Skin epidermis (tissue), 12 donors: Measurements from ENCODE around the gene FAM186B.

Experiments used
- H3K27ac ChIP-seq, 21 experiments: fragments of 200-600 bp; sonication (generic) in 11 of 21; one replicate each; pipeline ENCODE4 v1.5.0; 2020; ENCODE audit warnings: mild to moderate bottlenecking in 3 of 21, inconsistent platforms in 2 of 21, moderate library complexity in 2 of 21
- H3K4me3 ChIP-seq, 7 experiments: fragments of 200-600 bp; sonication (generic) in 2 of 7; one replicate each; pipeline ENCODE4 v1.5.0; 2020; ENCODE audit warnings: inconsistent platforms in 2 of 7, mild to moderate bottlenecking in 2 of 7, moderate library complexity in 1 of 7

The FAM186B gene

GRCh38 chr12:49557187-49557916 lies 48.1 kb downstream of the FAM186B start:
- peak overlapping the region in 1 of 21 experiments; percentile 16 for H3K27ac ChIP-seq
- no peak overlapping the region for H3K4me3 ChIP-seq

- Histone ChIP-seq H3K27ac (no peak overlapping the region), H3K4me3 (no peak overlapping the region)
Measured at GRCh38 chr12:49556391-49557186, 48.9 kb downstream of the FAM186B start.

- no peak overlapping the region for H3K4me3 ChIP-seq
- H3K27ac ChIP-seq: no peak overlapping the region
Measured at GRCh38 chr12:49555631-49556390, 49.6 kb downstream of the FAM186B start.

DNA sequence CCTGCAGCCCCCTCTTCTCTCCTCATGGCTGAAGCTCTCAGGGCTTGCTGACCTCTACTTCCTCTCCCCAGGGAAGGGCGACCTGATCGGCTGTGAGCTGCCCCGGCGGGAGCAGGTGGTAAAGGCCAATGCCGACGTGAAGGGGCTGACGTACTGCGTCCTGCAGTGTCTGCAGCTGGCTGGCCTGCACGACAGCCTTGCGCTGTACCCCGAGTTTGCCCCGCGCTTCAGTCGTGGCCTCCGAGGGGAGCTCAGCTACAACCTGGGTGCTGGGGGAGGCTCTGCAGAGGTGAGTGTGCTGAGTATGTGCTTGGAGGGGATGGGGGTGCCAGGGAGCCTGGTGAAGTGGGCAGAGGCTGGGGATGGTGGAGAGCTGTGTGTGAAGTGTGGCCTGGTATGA lies 51.2 kb downstream of the FAM186B start:
- H3K27ac ChIP-seq: no peak overlapping the region
- H3K4me3 ChIP-seq: no peak overlapping the region

- Histone ChIP-seq H3K27ac (no peak overlapping the region), H3K4me3 (no peak overlapping the region)
Measured at GRCh38 chr12:49553512-49554088, 51.8 kb downstream of the FAM186B start.

GRCh38 chr12:49552899-49553298 lies 52.5 kb downstream of the FAM186B start:
- H3K27ac ChIP-seq: no peak overlapping the region
- no peak overlapping the region for H3K4me3 ChIP-seq

DNA sequence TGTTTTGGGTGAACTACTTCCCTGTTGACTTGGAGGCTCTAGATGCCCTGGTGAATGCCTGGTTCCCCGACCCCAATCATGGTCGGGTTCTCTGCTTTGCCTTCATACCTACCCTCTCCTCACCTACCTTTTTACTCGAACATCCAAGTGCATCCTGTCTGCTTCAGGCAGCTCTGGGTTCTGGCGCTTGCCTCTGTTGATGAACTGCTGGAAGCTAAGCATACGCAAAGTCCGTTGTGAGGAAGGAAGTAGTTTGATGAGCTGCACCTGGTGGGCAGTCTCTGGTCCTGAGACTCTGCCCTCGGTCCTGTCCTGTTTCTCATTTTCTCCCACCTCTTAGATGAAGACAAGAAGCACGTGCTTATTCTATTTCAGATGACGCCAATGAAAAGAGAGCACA lies 53.0 kb downstream of the FAM186B start:
- Histone ChIP-seq H3K27ac (no peak overlapping the region), H3K4me3 (no peak overlapping the region)

DNA sequence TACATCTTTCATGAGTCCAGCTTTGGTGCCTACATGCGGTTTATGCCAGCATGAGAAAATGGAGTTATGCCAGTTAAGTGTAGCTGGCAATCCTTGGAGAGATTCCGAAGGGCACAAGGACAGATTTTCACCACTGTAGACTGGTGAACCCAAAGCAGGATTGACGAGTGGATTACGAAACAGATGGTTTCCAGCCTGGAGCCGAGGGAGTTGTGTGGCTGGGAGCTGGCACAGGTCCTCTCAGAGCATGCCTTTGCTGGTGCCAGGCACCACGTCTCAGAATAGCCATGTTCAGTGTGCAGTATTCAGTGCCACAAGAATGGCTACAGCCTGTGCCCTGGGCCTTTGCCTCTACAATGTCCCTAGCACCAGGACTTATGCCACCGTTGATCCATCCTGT lies 53.4 kb downstream of the FAM186B start:
- Histone ChIP-seq H3K4me3 (no peak overlapping the region), H3K27ac (no peak overlapping the region)

- Histone ChIP-seq H3K27ac (no peak overlapping the region), H3K4me3 (no peak overlapping the region)
Measured at GRCh38 chr12:49550693-49551252, 54.7 kb downstream of the FAM186B start.

GRCh38 chr12:49549735-49550692 lies 55.4 kb downstream of the FAM186B start:
- Histone ChIP-seq H3K4me3 (peak overlapping the region in 1 of 7 experiments; percentile 21), H3K27ac (no peak overlapping the region)

DNA sequence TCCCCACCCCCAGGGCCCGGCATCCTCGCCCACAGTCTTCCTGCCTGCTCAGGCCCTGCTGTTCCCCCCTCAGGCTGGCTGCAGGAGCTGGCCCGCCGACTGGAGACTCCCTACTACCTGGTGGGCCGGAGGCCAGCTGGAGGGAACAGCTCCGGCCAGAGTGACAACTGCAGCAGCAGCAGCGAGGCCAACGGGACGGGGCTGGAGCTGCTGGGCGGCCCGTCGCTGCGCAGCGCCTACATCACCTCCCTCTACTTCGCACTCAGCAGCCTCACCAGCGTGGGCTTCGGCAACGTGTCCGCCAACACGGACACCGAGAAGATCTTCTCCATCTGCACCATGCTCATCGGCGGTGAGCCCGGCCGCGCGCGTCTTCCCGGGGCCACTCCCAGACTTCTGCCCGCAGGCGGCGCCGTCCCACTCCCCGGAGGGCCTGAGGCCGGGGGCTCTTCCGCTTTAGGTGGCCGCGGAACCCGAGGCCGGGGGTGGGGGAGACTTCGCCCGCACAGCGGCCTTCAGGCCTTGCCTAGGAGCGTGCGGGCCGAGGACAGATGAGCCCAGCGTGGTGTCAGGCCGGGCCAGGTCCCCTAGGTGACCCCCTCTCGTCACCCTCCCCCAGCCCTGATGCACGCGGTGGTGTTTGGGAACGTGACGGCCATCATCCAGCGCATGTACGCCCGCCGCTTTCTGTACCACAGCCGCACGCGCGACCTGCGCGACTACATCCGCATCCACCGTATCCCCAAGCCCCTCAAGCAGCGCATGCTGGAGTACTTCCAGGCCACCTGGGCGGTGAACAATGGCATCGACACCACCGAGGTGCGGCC lies 56.4 kb downstream of the FAM186B start:
- Histone ChIP-seq H3K4me3 (peak overlapping the region; percentile 14 to 33 (median 16)), H3K27ac (no peak overlapping the region)

DNA sequence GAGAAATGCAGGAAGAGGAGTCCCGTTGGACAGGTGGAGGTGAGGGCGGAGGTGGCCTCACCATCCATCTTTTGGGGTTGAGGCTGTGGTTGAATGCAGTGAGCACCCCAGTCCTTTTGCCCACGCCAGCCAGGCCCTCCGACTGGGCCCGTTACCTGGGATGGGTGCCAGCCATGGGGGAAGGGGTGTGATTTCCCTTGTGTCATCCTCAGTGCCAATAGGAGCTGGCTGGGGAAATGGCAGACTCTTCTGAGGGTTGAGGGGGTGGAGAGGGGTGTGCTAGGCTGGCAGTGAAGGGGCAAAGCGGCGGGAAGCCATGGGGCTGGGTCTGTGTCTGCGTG lies 57.0 kb downstream of the FAM186B start:
- Histone ChIP-seq H3K4me3 (peak overlapping the region in 2 of 7 experiments; percentile 14 to 33), H3K27ac (no peak overlapping the region)

DNA sequence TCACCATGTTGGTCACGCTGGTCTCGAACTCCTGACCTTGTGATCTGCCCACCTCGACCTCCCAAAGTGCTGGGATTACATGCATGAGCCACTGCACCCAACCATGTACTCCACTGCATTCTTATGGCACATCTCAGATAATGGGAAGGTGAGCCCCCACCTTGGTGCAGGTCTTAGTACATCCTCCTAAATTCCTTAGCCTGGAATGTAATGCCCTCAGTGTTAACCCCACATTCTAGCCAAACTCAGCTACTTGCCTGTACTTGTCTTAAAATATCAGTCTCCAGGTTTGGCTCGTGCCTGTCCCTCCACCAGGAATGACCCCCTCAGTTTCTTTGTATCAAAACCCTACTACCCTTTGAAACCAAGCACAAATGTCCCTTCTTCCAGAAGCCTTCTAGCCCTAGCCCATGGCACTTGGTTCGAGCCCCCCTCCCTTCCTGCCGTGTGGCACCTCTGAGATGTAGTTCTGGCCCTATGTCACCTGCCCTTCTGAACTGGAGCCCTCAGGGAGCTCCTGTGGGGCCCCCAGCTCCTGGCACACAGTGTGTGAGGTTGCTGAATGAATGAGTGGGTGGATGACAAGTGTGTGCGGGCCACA lies 58.2 kb downstream of the FAM186B start:
- Histone ChIP-seq H3K27ac (no peak overlapping the region), H3K4me3 (no peak overlapping the region)

DNA sequence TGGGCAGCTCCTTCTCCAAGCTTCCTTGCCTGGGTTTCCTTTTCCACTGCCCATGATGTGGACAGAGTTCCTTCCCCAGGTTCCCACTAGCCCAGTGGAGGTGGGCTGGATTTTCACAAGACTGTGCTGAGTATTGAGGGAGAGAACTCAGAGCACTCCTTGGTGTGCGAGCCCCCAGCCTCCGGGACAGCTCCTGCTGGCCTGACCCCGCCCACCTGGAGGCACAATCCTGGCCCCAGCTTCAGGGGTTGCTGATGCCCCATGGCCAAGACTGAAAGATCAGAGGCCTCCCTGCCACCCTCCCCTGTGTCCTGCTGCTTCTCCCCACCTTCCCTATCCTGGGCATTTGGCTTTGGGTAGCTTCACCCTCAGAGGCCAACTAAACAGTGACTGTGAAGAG lies 59.0 kb downstream of the FAM186B start:
- no peak overlapping the region for H3K4me3 ChIP-seq
- no peak overlapping the region for H3K27ac ChIP-seq

- Histone ChIP-seq H3K4me3 (no peak overlapping the region), H3K27ac (no peak overlapping the region)
Measured at GRCh38 chr12:49545815-49546214, 59.6 kb downstream of the FAM186B start.

DNA sequence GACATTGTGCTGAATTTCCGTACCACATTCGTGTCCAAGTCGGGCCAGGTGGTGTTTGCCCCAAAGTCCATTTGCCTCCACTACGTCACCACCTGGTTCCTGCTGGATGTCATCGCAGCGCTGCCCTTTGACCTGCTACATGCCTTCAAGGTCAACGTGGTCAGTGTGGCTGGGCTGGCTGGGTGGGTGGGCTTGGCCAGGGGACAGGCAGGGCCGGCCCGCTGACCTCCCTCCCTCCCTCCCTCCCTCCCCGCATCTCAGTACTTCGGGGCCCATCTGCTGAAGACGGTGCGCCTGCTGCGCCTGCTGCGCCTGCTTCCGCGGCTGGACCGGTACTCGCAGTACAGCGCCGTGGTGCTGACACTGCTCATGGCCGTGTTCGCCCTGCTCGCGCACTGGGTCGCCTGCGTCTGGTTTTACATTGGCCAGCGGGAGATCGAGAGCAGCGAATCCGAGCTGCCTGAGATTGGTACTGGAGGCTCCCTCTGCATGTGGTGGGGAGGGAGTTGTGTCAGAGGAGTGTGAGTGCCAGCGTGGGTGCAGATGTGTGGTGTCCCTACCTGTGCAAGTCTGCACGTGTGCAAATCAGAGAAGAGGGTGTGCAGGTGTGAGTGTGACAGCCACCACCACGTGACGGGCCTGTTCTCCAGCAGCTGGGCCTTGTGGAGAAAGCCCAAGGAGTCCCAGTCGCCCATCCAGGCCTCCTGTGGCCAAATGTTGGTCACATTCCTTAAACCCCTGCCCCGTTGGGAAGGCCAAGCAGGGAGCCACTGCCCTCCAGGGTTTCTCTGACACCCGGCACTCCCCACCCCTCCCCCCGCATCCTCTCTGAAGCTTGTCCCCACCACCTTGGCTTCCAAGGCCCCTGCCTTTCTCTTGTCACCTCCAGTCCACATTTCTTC lies 61.3 kb downstream of the FAM186B start:
- Histone ChIP-seq H3K27ac (no peak overlapping the region), H3K4me3 (no peak overlapping the region)
